ENCODE results near the gene A4GALT.

- TF ChIP-seq POLR2A (IDR thresholded peaks at IDR 0.05) (no peak), CTCF (IDR thresholded peaks at IDR 0.05) (no peak)
Observed at GRCh38 chr22:42747701-42748513, 27.2 kb upstream of the A4GALT start.
